ENCODE results near the gene KCNQ2.

KCNQ2 gene

DNA sequence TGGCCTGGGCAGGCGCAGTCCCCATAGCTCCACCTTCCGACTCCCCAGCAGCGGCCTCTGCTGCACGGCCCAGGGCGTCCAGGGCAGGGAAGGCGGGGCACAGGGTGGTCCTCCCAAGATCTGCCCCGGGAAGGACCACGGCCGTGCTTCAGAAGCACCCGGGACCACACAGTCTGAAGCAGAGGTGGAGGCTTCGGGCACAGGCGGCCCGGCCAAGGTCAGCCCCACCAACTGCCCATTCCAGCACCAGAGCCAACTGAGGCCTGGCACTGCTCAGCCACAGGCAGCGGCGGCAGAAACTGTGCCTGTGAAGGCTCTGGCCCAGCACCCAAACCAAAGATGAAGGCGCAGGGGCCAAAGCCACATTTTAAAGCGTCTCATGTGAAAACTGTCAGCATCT, 20.6 kb downstream of the KCNQ2 start:
- DNase-seq, result no peak

GRCh38 chr20:63449796-63450730, 22.4 kb downstream of the KCNQ2 start:
- no peak for DNase-seq

DNA sequence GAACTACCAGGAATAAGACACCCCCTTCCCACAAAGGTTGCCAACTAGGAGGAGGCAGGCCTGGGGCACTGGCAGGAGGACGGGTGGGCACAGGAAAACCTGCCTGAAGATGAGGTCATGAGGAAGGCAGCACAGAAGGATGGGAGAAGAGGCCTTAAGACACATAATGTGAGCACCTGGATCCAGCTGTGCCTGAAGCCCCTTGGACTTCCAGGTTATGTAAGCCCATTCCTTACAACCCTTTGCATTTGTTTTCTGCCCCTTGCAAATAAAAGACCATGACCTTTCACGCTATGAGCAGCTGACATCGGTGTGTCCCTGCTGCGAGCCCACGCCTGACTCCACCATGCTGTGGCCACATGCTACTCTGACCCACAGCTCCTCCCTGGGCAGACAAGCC, 23.4 kb downstream of the KCNQ2 start:
- no peak for DNase-seq

GRCh38 chr20:63448031-63448430, 24.4 kb downstream of the KCNQ2 start:
- DNase-seq, result no peak

- no peak for DNase-seq
Observed at GRCh38 chr20:63447320-63447719, 25.1 kb downstream of the KCNQ2 start.

DNA sequence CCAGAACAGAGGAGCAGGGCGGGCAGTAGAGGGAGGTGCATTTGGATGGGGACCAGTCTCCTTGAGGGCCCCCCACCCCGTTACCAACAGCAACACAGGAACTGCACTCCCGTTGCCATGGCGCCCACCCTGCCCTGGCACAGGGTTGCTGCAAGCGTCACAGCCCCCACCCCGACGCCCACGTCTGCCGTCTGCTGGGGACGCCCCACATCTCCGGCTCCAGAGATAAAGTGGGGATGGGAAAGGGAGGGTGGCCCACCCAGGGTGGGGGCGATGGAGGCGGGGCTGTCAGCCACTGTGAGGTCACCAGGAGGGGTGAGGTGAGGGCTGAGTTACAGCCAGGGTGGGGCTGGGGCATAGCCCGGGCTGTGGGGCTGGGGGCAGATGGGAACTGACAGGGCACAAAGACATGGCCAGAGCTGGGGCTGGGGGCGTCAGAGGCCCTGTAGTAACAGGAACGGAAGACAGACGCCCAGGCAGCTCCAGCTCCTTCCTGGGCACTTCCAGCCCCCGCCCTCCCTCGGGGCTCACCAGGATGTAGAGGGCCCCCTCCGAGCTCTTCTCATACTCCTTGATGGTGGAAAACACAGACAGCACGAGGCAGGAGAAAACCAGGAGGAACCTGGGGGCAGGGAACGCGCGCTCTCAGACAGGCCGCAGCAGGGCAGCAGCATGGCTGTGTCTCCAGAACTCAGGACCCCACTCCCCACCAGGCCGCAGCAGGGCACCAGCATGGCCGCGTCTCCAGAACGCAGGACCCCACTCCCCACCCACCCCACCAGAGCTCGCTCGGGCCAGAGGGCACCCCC, 26.0 kb downstream of the KCNQ2 start:
- DNase-seq, result no peak

GRCh38 chr20:63445075-63445734, 27.2 kb downstream of the KCNQ2 start:
- DNase-seq, result no peak

GRCh38 chr20:63444548-63444947, 27.9 kb downstream of the KCNQ2 start:
- no peak for DNase-seq

- no peak for DNase-seq
Observed at GRCh38 chr20:63443606-63444395, 28.7 kb downstream of the KCNQ2 start.

- peak; percentile 38 for DNase-seq
Observed at GRCh38 chr20:63442100-63442493, 30.4 kb downstream of the KCNQ2 start.

DNA sequence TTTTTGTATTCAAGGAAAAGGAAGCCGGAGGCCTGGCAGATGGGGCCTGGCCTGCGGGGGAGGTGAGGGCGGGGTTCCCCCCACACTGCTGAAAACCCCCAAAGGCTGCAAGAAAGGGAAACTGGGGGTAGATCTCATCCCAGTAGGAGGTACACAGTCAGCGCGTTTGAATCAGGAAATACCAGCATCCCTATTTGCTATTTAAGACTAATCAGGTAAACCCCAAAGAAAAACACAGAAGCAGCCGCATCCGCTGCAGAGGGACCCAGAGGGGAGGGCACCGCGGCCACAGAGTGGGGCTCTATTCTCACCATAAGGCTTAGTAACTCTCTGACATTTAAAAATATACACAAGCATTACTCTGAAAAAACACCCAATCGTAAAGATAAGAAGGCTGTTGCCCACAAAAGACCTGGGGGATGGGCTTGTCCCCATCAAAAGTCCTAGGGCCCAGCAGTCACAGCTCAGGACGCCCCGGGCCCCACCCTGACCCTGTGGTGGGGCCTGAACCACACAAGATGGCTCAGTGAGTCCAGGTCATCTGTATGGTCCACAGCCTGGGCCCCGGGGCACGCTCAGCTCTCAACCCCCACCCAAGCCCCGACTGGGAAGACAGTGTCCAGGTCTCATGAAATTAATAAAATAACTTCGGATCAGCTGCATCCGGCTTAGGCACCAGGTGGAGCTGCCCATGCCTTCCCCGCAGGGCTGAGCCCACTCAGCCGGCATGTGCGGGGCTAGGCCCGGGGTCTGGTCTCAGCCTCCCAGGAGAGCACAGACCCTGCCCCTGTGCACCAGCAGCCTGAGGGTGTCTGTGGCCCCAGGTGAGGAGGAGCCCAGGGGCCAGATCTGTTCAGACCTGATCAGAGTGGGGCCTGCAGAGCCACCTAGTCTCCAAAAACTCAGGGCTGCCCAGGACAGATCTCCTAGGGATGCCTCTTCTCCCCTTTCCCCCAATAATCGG, 31.0 kb downstream of the KCNQ2 start:
- no peak for DNase-seq

- no peak for DNase-seq
Observed at GRCh38 chr20:63440366-63440955, 32.0 kb downstream of the KCNQ2 start.

DNA sequence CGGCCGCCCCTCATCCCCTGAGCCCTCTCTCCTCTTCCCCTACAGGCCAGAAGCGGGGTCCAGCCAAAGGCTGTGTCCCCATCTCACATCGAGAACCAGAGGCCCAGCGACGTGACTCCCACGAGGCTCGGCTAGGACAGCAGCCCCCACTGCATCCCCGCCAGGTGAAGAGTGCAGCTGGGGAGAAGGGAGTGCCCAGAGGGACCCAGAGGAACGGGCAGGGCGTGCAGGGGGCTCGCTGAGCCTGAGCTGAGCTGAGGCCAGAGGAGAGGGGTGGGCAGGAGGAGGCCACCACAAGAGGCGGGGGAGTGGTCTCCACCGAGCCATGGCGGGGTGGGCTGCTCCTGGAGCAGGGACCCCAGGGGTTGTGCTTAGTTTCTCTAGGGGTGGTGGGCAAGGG, 32.6 kb downstream of the KCNQ2 start:
- DNase-seq, result no peak

DNA sequence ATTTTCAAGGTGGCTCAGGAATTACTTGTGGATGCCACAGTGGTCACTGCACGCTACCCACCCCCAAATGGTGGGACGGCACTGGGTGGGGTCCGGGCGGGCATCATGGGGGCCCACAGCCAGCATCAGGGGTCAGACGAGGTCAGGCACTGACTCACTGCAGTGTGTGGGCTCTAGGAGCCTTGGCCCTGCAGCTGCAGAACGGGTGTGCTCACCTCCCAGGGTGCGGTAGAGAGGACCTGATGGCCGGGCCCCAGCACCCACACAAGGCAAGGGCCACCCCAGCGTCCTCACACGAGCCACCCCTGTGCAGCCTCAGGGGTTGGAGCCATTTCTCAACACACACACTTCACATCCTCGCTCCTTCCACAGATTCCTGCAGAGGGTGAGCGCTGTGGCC, 34.3 kb downstream of the KCNQ2 start:
- no peak for DNase-seq

GRCh38 chr20:63435552-63435951, 36.9 kb downstream of the KCNQ2 start:
- no peak for DNase-seq

GRCh38 chr20:63434599-63435378, 37.7 kb downstream of the KCNQ2 start:
- peak; percentile 11 for DNase-seq

DNA sequence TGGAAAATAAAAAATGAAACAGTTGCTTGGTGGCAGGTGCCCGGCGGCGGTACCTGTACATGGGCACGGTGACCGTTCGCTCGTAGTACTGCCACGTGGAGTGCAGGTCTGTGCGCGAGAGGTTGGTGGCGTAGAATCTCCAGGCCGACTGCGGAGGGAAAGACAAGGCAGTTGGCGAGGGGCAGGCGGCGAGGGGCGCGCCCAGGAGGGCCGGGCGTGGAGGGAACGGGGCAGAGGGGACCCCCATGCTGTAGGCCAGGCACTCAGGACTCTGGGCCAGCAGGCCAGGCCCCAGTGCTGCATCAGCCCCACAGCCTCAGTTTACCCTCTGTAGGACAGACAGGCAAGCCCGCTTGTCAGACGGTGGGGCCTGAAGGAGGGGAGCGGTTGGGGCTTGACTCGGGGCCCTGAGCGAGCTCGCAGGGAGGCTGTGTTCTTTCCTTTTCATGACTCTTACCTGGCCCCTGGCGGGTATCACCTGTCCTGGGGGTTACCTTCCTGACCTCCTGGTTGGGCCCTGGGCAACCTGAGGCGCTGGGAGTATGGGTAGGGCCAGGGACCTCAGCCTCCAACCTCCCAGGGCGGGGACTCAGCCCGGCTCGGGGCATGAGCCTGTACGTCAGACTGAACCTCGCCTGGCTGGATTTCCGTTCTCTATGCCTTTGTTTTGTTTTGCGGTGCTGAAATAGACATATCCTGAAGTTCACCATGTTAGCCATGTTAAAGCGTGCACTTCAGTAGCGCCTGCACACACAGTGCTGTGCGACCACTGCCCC, 38.5 kb downstream of the KCNQ2 start:
- DNase-seq, result no peak

DNA sequence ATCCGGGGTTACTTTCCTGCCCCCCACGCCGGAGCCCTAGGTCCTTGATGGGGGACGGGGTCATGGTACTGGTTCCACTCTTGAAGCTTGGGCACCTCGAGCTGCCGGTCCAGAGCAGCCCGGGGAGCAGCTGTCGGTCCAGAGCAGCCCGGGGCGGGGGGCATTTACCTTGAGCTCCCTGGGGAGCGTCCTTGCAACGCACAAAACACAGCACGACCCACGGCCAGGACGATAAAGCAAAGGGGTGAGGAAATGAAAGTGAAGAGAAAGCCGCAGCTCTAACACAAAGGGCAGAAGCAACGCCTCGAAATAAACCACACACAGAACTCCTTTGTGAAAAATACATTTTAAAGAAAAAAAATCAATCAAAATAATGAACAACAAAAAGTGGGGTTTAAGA, 39.1 kb downstream of the KCNQ2 start:
- no peak for DNase-seq

DNA sequence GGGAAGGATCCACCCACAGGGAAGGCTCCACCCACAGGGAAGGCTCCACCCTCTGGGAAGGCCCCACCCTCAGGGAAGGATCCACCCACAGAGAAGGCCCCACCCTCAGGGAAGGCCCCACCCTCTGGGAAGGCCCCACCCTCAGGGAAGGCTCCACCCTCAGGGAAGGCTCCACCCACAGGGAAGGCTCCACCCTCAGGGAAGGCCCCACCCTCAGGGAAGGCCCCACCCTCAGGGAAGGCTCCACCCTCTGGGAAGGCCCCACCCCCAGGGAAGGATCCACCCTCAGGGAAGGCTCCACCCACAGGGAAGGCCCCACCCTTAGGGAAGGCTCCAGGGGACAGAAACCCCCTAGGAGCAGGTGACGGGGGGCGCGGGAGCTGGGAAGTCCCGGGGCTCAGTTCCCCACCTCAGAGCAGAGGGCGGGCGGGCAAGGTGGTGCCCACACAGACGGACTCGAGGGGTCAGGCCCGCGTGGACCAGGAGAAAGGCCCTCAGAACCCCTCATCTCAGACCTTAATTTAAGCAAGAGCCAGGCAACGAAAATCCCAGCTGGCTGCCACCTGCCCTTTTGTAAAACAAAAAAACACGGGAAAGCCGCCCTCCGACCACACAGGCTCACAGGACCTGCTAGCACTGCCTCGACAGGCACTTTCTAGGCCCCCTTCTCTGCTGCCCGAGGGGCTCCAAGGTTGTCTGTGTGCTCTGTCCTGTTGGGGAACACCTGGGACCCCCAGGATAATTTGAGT, 39.7 kb downstream of the KCNQ2 start:
- DNase-seq, result no peak

All from NCI-H1092 (cell line).